Stimulated activated naive CD8-positive, alpha-beta T cell treated with anti-CD3 and anti-CD28 coated beads, Interleukin-15, Interleukin-2, amounts not matched to agents 100 ng/mL and 50 ng/mL, for 24 hours (primary cell): ENCODE measurements around the gene KCNJ12.
"Not testable (repeated sequence)": the region's sequence is repeated elsewhere in the genome, so short reads cannot be mapped to it uniquely, and the experiment has no call there.

Experiments
- H3K27ac Mint-ChIP-seq: one replicate; pipeline ENCODE4 v1.8.0; 2021; ENCODE audit warnings: mild to moderate bottlenecking, mixed read lengths
- H3K27me3 Mint-ChIP-seq: one replicate; pipeline ENCODE4 v1.8.0; 2021; ENCODE audit warnings: mixed read lengths
- H3K36me3 Mint-ChIP-seq: one replicate; pipeline ENCODE4 v1.8.0; 2021; ENCODE audit warnings: low read depth, mixed read lengths
- H3K4me1 Mint-ChIP-seq: one replicate; pipeline ENCODE4 v1.8.0; 2021; ENCODE audit warnings: low read depth, mixed read lengths
- H3K4me3 Mint-ChIP-seq: one replicate; pipeline ENCODE4 v1.8.0; 2021; ENCODE audit warnings: mild to moderate bottlenecking, mixed read lengths
- H3K9me3 Mint-ChIP-seq: one replicate; pipeline ENCODE4 v1.8.0; 2021; ENCODE audit warnings: mixed read lengths

Gene KCNJ12

GRCh38 chr17:21421421-21422310, 45.5 kb downstream of the KCNJ12 start:
- H3K4me1 Mint-ChIP-seq: peaks cover 15% of the 10 kb centered on the region
- H3K27ac Mint-ChIP-seq, H3K36me3 Mint-ChIP-seq, H3K9me3 Mint-ChIP-seq, H3K4me3 Mint-ChIP-seq, H3K27me3 Mint-ChIP-seq: not testable (repeated sequence)

- H3K9me3 Mint-ChIP-seq, H3K36me3 Mint-ChIP-seq, H3K27me3 Mint-ChIP-seq, H3K4me3 Mint-ChIP-seq, H3K27ac Mint-ChIP-seq: not testable (repeated sequence)
- H3K4me1 Mint-ChIP-seq: peaks cover 15% of the 10 kb centered on the region
Observed at GRCh38 chr17:21422311-21423189, 46.4 kb downstream of the KCNJ12 start.

- H3K9me3 Mint-ChIP-seq, H3K27ac Mint-ChIP-seq, H3K36me3 Mint-ChIP-seq, H3K27me3 Mint-ChIP-seq, H3K4me3 Mint-ChIP-seq: not testable (repeated sequence)
- H3K4me1 Mint-ChIP-seq: peaks cover 15% of the 10 kb centered on the region
Observed at GRCh38 chr17:21423190-21423493, 47.0 kb downstream of the KCNJ12 start.

GRCh38 chr17:21424697-21425096, 48.5 kb downstream of the KCNJ12 start:
- H3K27ac Mint-ChIP-seq, H3K9me3 Mint-ChIP-seq, H3K4me1 Mint-ChIP-seq, H3K4me3 Mint-ChIP-seq, H3K36me3 Mint-ChIP-seq, H3K27me3 Mint-ChIP-seq: not testable (repeated sequence)

GRCh38 chr17:21425321-21425720, 49.2 kb downstream of the KCNJ12 start:
- Mint-ChIP-seq H3K27ac (no peak overlapping the region), H3K36me3 (no peaks in the 10 kb centered on the region), H3K4me3 (no peak overlapping the region), H3K9me3 (no peaks in the 10 kb centered on the region), H3K4me1 (no peaks in the 10 kb centered on the region), H3K27me3 (no peaks in the 10 kb centered on the region)

GRCh38 chr17:21425736-21426135, 49.6 kb downstream of the KCNJ12 start:
- no peak overlapping the region for H3K27ac Mint-ChIP-seq
- H3K27me3 Mint-ChIP-seq: no peaks in the 10 kb centered on the region
- H3K4me1 Mint-ChIP-seq: no peaks in the 10 kb centered on the region
- no peak overlapping the region for H3K4me3 Mint-ChIP-seq
- no peaks in the 10 kb centered on the region for H3K36me3 Mint-ChIP-seq
- H3K9me3 Mint-ChIP-seq: no peaks in the 10 kb centered on the region

GRCh38 chr17:21426246-21426645, 50.1 kb downstream of the KCNJ12 start:
- H3K4me1 Mint-ChIP-seq, H3K4me3 Mint-ChIP-seq: not testable (repeated sequence)

GRCh38 chr17:21426876-21427275, 50.7 kb downstream of the KCNJ12 start:
- not testable (repeated sequence) for H3K36me3 Mint-ChIP-seq, H3K9me3 Mint-ChIP-seq, H3K27ac Mint-ChIP-seq, H3K4me3 Mint-ChIP-seq, H3K27me3 Mint-ChIP-seq, H3K4me1 Mint-ChIP-seq

More at GRCh38 chr17:21426246-21426645, 50.1 kb downstream of the KCNJ12 start:
- H3K27me3 Mint-ChIP-seq, H3K27ac Mint-ChIP-seq, H3K36me3 Mint-ChIP-seq, H3K9me3 Mint-ChIP-seq: not testable (repeated sequence)

GRCh38 chr17:21427727-21428126, 51.6 kb downstream of the KCNJ12 start:
- H3K27me3 Mint-ChIP-seq, H3K27ac Mint-ChIP-seq, H3K4me1 Mint-ChIP-seq: not testable (repeated sequence)

GRCh38 chr17:21428752-21429424, 52.7 kb downstream of the KCNJ12 start:
- not testable (repeated sequence) for H3K9me3 Mint-ChIP-seq, H3K27ac Mint-ChIP-seq, H3K36me3 Mint-ChIP-seq, H3K4me1 Mint-ChIP-seq, H3K4me3 Mint-ChIP-seq, H3K27me3 Mint-ChIP-seq

More at GRCh38 chr17:21427727-21428126, 51.6 kb downstream of the KCNJ12 start:
- not testable (repeated sequence) for H3K9me3 Mint-ChIP-seq, H3K4me3 Mint-ChIP-seq, H3K36me3 Mint-ChIP-seq

GRCh38 chr17:21429921-21430628, 53.9 kb downstream of the KCNJ12 start:
- H3K27ac Mint-ChIP-seq, H3K27me3 Mint-ChIP-seq, H3K36me3 Mint-ChIP-seq, H3K4me1 Mint-ChIP-seq, H3K4me3 Mint-ChIP-seq, H3K9me3 Mint-ChIP-seq: not testable (repeated sequence)

GRCh38 chr17:21433971-21434370, 57.8 kb downstream of the KCNJ12 start:
- not testable (repeated sequence) for H3K4me1 Mint-ChIP-seq, H3K36me3 Mint-ChIP-seq, H3K27ac Mint-ChIP-seq, H3K4me3 Mint-ChIP-seq, H3K27me3 Mint-ChIP-seq, H3K9me3 Mint-ChIP-seq

GRCh38 chr17:21434976-21435375, 58.8 kb downstream of the KCNJ12 start:
- H3K36me3 Mint-ChIP-seq, H3K4me1 Mint-ChIP-seq, H3K27me3 Mint-ChIP-seq, H3K9me3 Mint-ChIP-seq, H3K4me3 Mint-ChIP-seq, H3K27ac Mint-ChIP-seq: not testable (repeated sequence)

- not testable (repeated sequence) for H3K4me3 Mint-ChIP-seq, H3K36me3 Mint-ChIP-seq, H3K9me3 Mint-ChIP-seq, H3K27ac Mint-ChIP-seq, H3K4me1 Mint-ChIP-seq, H3K27me3 Mint-ChIP-seq
Observed at GRCh38 chr17:21436481-21436880, 60.3 kb downstream of the KCNJ12 start.
